SKM-1 treated with dmso at 0.1 percent for 144 hours (cell line): Measurements from ENCODE around the gene NPEPPS.
A peak's percentile ranks its signal among the peaks of the same experiment; 100 is the strongest.

Experiments
- DNase-seq: peaks from one replicate; lab custom pipeline; 2025; ENCODE audit not compliant: unreplicated experiment; lab: John Stamatoyannopoulos, UW

The NPEPPS gene

DNA sequence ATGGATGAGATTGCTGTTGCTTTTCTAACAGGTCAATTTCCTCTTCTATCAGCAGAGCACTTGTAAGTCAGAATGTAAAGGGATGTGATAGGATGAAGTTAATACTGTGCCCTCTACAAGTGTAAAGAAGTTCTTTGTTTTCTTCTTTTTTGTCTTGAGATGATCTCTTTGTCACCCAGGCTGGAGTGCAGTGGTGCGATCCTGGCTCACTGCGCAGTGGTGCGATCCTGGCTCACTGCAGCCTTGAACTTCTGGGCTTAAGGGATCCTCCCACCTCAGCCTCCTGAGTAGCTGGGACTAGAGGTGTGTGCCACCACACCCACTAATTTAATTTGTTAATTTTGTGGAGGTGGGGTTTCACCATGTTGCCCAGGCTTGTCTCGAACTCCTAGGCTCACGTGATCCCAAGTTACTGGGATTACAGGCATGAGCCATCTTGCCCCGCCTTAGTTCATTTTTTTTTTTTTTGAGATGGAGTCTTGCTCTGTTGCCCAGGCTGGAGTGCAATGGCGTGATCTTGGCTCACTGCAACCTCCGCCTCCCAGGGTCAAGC, 97.2 kb downstream of the NPEPPS start:
- DNase-seq = no peak

DNA sequence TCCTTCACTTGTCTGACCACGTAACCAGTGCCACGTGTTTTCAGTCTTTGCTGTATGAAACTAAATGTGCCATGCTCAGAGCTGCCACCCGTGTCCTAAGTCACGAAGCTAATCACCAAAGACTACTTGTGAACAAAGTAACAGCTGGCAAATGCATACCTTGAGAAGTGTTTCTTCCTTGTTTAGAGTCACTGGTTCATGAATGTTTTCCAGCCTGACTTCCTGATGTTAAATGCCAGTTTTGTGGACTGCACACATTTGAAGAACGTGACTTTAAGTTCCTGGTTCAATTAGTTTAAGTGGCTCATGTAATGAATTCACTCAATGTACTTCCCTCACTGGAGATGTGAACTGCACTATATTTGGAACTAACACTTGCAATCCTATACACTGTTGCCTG, 98.9 kb downstream of the NPEPPS start:
- DNase-seq = no peak

DNA sequence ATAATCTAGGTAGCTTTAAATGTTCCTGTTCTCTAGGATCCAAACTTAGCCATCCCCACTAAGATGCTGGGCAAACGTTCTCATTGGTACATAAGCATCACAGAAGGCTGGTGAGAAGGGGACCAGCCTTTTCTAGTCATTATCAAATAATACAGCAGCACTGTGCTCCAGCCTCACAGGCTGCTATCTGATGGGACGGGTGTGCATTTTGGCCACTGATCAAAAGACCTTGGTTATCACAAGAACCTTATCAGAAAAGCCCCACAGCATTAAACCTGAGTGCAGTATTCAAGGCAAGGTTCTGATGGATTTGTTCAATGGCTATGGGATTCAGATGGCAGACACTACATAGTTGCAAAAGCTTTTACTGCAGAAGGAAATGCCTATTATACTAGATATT, 99.7 kb downstream of the NPEPPS start:
- DNase-seq = no peak

DNA sequence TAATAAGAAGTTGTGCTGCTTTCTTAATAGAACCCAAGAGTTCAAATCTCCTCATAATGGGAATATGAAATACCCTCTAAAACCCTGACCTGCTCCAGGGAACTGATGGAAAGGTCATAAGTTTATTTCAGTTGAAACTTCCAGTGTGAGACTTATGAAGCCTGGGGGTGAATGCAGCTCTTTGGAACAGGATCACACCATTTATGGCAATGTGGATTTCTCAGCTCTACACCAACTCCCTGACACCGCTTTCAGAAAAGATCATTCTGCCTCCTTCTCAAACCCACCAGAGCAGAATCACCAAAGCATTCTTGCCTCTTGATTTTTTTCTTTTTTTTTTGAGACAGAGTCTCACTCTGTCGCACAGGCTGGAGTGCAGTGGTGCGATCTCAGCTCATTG, 102.1 kb downstream of the NPEPPS start:
- DNase-seq = no peak

- no peak for DNase-seq
Measured at GRCh38 chr17:47633996-47634395, 103.1 kb downstream of the NPEPPS start.

DNA sequence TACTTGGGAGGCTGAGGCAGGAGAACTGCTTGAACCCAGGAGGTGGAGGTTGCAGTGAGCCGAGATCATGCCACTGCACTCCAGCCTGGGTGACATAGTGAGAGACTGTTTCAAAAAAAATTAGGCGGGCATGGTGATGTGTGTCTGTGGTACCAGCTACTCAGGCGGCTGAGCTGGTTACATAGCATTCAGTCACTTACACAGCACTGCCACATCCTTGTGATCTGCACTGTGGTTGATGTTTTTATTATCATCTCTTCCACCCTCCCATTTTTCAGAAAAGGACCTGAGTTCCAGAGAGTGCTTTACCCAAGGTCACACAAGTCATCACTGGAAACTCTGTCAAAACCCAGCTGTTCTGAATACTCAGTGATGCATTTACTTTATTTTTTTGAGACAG, 104.0 kb downstream of the NPEPPS start:
- no peak for DNase-seq

DNA sequence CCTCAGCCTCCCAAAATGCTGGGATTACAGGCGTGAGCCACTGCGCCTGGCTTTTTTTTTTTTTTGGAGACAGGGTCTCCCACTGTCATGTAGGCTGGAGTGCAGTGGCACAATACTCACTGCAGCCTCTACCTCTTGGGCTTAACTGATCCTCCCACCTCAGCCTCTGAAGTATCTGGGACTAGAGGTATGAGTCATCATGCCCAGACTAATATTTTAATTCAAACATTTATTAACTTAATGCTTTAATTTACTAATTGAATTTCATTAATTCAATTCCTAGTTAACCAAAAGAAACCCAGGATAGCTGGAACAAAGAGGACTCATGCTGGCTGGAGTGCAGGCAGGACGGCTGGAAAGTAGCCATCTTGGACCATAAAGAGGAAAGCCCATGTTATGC, 104.8 kb downstream of the NPEPPS start:
- DNase-seq = no peak

- no peak for DNase-seq
Measured at GRCh38 chr17:47636273-47637030, 105.5 kb downstream of the NPEPPS start.

GRCh38 chr17:47638903-47639302, 108.0 kb downstream of the NPEPPS start:
- DNase-seq = no peak

DNA sequence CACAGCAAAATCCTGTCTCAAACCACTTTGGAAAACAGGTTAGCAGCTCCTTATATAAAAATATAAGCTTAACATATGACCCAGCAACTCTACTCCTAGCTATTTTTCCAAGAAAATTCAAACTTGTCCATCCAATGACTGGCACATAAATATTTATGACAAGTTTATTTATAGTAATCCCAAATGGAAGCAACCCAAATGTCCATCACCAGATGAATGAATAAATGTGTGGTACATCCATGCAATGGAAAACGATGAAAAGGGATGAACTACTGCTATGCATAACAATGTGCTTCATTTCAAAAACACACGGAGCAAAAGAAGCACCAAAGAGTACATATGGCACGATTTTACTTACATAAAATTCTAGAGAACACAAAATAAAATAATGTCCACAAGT, 109.2 kb downstream of the NPEPPS start:
- DNase-seq = no peak

- DNase-seq = no peak
Measured at GRCh38 chr17:47641202-47641601, 110.3 kb downstream of the NPEPPS start.

DNA sequence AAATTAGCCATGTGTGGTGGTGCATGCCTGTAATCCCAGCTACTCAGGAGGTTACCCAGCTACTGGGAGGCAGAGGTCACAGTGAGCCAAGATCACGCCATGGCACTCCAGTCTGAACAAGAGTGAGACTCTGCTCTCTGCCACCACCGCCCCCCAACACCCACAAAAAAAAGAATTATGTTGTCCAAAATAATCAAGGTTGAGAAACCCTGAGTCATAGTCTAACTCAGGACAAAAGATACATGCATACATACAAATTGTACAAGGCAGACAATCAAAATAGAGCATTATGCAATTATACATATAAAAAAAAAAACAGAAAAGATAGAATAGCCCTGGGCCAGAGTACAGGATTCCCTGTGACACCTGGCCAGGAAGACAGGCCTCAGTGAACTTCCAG, 112.2 kb downstream of the NPEPPS start:
- no peak for DNase-seq

GRCh38 chr17:47644324-47644723, 113.4 kb downstream of the NPEPPS start:
- DNase-seq = peak; percentile 67

DNA sequence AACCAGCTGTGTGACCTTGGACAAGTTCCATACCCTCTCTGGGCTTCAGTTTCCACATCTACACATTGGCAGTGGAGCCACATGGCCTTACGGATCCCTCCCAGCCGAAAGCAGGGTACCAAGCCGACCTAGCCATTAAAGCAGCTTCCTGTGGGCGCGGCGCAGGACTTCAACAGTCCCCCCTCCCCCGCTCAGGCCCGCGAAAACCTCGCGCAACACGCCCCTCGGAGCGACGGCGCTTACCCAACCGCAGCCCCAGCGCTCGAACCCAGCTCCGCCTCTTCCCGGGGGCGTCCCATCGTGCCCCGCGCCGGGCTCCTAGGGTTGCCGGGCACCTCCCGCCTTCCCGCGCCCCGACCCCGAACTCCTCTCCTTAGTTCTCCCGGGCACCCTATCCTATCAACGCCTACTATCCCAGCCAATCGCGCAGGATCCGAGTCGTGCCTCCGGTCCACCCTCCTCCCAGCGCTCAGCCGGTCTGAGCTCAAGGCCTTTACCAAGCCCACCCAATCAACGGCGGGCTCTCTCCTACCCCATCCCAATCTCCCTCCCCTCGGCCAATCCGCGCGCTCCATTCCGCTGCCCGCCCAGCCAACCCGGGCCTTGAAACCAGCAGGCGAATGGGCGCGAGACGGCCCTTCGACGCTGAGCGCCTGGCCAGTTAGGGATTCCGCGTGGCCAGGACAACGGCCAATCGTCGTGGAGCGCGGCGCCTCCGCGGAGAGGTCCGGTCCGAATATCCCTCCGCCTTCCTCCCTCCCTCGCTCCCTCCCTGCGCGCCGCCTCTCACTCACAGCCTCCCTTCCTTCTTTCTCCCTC, 118.5 kb downstream of the NPEPPS start, which contains the start of gene KPNB1:
Gene KPNB1 (plus strand): TSS at position 767 of the 819 bp plus-strand sequence. CDS start 326 bp downstream, outside the sequence.
- DNase-seq = peak; percentile 99

- DNase-seq = no peak
Measured at GRCh38 chr17:47649972-47650524, 119.1 kb downstream of the NPEPPS start.

DNA sequence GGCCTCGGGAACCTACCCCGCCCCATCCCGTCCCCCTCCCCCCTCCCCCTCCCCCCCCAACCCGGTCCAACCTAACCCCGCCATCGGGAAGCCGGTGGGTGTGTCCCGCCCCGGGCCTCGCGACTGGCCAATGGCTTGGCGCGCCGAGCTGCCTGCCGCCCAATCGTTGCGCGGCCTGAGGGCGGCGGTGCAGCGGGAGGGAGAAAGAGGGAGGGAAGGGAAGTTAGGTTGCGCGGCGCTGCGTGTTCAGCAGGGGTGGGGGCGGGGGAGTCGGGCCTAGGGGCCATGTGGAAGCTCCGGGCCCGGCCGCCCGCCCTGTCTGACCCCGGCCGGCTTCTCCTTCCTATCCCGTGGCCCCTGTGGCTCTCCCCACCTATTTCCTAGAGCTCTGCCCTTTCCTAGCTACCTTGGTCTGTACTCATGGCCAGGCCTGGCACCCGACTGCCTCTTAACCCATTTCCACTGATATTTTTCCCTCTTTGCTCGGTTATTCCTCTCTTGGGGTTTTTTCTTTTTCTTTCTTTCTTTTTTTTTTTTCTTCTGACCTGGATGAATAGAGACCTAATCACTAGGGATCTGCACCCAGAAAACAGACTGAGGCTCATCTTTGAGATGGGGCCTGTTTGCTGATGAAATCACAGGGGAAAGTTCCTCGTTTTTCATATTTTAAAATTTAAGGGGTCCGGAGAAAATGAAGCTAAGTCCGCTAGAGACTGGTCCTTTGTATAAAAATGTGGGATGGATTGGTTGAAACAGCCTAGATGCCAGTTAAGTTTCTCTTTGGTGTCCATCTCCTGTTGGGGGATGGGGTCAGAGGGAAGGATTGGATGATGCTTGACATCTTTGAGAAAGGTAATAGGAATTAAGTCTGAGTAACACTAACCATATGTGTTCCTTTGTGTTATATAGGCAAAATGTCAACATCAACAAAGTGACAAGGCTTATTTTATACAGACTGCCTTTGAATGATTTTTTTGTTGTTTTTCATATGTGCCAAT, 119.9 kb downstream of the NPEPPS start:
- DNase-seq = peak; percentile 90

DNA sequence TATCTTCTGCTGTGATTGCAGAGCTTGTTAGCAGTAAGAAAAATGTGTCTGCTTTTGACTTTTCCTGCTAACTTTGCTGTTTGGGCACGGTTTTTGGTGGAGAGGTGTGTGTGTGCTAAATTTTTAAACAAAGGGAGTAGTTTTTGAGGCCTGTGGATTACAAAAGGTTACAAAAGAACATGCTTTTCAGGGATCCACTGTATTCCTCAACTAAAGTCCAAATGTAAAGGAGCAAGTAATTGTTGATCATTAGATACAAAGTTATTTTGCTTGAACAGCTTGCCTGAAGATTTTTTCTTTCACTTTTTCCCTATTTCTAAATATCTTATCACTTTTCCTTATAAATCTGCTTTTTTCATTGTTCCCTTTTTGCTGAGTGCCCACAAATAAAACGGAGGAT, 120.8 kb downstream of the NPEPPS start:
- DNase-seq = no peak

- no peak for DNase-seq
Measured at GRCh38 chr17:47652570-47652969, 121.7 kb downstream of the NPEPPS start.

DNA sequence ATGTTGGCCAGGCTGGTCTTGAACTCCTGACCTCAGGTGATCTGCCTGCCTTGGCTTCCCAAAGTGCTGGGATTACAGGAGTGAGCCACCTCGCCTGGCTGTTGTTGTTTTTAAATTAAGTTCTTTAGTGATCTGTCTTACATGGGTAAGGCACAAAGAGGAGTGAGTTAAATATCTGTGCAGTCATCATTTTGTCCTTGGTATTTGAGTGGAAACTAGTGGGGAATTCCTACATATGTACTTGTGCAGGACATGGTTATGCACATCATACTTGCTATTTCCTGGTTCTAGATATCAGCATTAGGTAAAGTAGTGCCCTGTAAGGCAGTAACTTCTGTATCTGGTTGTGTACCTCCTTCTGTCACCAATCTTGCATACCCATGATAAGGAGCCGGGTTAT, 122.5 kb downstream of the NPEPPS start:
- no peak for DNase-seq

DNA sequence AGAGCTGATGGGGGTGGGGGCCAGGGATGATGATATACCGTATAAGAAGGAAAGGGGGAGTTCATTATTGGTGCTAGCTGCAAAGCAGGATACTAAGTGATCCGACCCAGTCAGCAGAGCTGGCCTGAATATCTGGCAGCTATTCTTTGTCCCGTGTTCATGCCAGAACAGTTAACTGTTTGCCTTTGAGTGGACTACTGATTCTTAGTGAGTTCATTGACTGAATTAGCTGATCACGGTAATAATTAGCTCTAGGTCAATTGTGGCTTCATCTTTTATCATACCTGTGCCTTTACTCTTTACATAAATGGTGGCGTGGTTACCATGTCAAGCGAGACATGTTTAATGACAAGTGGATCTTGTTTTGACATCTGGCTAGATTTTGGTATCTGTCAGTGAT, 124.1 kb downstream of the NPEPPS start:
- DNase-seq = no peak
